HG02840 (cell line): ENCODE data around the gene BRINP2.

Experiments
- ATAC-seq: cut with Tn5 transposase; IDR thresholded peaks from one replicate; pipeline ENCODE4 v1.9.1; 2021; ENCODE audit warnings: mild to moderate bottlenecking, moderate library complexity, moderate number of reproducible peaks; ENCODE audit not compliant: unreplicated experiment, low FRiP score

BRINP2 gene

DNA sequence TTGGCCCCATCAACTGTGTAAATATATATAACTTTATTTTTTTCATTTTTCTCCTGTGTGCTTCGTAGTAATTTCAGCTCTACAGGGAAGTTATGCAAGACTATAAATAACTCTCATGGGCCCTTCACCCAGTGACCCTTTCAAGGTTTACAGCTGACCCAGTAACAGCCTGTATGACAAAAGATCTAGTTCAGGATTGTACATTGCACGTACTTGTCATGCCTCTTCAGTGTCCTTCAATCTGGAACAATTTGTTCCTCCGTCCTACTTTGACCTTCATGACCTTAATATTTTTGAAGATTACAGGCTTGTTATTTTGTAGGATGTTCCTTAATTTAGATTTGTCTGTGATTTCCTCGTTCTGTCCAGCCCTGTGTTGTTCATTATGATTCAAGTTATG, 40.5 kb downstream of the BRINP2 start:
- no peak for ATAC-seq

DNA sequence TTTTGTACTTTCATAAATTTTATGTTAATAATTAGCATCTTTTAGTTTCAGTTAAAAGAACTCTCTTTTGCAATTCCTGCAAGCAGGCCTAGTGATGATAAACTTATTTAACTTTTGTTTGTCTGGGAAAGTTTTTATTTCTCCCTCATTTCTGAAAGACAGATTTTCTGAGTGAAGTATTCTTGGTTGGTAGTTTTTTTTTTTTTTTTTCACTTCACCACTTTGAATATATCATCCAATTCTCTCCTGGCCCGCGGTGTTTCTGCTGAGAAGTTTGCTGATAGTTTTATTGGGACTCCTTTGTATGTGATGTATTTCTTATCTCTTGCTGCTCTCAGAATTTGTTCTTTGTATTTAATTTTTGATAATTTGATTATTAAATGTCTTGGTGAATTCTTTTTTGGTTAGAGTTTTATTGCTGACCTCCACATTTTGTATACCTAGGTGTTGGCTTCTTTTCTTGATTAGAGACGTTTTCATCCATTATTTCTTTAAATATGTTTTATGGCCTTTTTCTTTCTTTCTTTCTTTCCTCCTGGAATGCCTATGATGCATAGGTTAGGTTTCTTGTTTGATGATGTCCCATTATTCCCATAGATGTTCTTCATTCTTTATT, 45.9 kb downstream of the BRINP2 start:
- no peak for ATAC-seq

DNA sequence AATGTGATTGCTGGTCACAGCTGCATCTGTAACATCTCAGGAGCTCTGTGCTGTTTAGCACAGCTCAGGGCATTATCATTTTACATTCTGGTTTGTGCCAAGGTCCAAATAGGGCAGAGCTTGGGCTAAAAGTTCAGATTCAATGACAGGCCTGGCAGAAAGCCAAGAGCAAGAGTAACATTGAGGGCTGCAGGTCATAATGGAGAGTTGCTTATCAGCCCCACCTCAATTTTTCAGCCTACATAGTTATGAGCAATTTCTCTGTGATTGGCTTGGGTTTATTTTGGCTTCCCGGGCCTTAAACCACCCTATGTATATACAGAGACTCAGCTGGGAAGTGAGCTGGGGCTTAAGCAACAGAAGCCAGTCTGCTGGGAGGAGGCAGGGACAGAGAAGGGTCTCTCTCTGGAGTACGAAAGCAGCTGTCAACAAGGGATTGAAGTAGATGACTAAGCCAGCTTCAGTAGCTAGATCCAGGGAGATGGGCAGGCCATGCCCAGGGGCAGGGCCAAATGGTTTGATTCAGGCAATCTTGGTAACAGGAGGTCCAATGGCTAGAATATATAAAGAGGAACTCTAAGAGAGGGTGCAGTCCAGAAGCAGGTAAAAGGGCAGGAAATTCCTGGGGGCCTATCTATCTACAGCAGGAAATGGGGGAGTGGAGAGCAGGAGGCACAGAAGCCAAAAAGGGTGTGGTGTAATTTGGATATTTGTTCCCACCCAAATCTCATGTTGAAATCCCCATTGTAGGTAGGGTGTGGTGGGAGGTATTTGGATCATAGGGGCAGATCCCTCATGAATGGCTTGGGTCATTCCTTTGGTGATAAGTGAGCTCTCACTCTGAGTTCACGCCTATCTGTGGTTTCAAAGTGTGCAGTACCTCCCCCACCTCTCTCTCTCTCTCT, 49.0 kb downstream of the BRINP2 start:
- ATAC-seq: no peak

DNA sequence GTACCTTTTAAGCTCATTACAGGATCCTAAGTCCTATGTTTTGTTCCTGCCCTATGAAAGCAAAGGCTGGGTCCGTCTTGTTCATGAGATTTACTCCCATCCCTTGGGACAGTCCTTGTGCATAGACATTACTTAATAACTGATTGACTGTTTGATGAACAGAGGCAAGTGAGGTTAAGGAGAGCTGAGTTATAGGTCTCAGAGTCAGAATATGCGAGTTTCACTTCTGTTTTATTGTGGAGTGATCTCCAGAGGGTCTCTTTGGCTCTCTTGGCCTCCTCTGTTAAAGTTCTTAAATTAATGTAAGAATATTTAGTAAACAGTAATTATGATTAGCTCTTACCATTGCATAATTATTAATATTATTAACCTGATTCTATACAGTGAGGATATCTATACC, 52.6 kb downstream of the BRINP2 start:
- no peak for ATAC-seq

DNA sequence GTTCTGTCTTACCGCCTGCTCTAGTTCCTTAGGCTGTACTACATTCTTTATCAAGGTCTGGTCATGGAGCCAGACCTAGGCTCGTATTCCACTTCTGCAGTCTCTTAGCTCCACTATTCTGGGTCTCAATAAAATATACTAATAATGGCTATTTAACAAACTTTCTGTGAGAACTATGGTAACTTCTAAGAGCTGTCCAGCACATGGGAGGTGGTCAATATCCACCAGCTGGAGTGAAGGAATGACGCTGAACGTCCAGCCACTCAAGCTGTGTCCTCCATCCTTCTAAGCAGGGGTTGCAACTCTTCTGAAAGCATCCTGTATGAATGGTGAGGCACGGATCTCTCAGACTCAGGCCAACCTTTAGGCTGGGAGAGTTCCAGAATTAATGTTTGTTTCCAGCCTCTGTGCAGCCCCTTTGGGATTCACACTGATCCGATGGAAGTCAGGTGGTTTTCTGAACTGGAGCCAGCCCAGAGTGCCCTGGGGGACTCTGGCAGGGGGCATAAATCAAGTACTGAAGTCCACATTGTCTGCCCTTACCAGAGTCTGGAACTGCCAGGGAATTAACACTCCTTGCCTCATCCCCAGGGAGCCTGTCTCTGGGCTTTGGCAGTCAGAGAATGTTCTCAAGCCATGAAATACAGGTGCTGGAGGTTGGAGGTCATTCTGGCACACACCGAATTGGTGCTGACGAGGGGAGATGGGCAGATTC, 57.4 kb downstream of the BRINP2 start:
- no peak for ATAC-seq

DNA sequence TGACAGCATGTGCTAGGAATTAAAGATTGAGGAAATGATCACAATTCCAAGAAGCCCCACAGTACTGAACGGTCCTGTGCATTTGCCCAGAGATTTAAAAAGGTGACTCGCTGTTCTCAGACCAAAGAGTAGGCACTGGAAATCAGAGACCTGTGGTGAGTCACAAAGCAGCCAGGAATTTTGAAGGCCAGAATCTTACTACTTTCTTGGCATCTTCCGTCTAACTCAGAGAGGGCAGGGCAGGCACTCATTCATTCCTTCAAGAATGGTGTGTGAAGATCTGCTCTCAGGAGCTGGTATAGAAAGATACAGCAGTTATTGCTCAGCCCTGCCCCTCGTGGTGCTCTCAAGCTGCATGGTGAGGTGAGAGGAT, 57.9 kb downstream of the BRINP2 start:
- ATAC-seq: no peak

DNA sequence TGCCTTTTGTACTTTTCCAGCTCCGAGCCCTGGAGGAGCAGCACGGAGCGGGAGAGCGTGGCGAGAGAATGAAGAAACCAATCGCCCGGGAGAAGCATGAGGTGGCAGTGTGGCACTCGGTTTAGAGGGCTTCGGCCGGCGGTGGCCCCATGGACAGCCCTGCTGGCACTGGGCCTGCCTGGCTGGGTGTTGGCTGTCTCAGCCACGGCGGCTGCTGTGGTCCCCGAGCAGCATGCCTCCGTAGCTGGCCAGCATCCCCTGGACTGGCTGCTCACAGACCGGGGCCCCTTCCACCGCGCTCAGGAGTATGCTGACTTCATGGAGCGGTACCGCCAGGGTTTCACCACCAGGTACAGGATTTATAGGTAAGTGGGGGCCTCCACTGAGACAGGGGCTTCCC, 59.0 kb downstream of the BRINP2 start:
- ATAC-seq: no peak

DNA sequence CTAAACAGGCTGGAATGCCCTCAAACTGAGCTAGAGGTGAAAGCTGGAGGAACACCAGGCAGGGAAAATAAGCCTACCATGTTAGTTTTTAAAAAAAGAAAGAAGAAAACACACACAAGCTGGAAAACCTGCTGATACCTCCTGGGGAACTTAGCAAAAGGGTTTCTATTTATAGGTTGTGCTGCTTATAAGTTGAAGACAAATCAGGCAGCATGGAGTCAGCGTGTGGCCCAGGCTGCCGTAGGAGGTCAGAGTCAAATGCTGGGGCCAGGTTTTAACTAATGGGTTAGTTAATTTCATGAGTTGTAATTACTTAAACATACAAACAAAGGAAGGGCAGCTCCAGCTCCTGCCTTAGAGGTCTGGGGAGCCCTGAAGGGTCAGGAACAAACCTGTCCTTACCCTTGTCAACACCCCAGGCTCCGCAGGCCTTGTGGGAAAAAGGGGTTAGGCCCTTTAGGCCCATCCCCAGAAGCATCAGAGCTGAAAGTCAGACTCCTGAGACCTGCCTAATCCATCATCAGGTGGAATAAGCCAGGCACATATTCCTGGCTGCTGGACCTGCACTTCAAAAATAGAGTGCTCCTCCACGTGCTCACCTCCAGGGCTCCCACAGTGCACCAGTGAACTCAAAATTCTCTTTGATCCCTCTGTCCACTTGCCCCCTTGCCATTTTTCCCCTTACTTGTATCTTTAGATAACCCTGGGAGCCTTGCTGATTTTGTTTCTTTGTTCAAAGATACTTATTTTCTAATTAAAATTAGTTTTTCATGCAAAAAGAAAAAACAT, 59.7 kb downstream of the BRINP2 start:
- ATAC-seq: no peak

DNA sequence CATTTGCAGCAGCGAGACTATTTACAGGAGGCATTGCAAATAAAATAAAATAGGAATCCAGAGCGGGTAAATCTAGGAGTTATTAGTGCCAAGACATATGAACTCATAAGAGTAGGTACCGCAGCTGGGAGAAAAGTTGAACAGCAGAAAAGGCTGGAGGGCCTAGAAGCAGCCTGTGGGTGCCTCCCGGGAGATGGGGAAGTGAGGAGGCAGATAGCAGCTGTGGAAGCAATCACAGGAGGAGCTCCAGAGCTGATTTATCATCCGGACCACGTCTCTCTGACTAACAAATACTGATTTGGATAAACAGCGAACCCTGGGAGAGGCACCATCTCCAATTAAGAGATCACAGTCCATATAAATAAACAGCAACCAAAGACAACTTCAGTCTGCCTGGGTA, 64.6 kb downstream of the BRINP2 start:
- ATAC-seq: no peak

DNA sequence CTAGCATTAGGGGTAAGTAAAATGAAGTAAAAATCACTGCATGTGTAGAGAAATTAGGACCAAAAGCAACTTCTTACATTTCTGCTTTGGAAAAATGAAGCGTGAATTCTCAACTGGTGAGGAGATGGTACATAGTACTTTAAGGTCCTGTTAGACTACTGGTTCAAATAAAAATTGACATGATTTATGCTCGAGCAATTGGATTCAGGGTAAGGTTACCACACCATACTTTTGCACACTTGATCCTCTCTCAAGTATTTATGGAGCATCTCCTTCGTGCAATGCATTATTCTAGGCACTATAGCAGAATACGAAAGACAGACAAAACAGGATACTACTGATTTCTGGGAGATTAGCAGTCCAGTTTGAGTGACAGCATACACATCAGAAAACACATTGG, 66.2 kb downstream of the BRINP2 start:
- ATAC-seq: no peak

DNA sequence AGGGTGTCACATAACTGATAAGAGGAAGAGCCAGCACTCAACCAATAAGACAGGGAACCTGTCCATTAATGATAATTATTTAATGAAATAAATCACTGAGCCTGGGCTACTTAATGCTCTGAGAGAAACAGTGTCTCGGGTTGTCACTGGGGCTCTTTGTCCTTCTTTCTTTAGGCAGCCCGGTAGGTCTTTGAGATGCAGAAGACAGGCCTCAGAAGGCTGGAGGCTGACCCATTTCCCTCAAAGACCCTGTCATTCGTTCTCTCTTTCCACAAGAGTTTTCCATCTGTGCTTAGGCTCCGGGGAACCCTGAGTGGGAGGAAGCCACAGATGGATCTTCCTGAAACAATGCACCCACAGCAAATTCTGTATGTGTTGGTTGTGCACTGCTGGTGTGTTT, 68.2 kb downstream of the BRINP2 start:
- ATAC-seq: no peak

DNA sequence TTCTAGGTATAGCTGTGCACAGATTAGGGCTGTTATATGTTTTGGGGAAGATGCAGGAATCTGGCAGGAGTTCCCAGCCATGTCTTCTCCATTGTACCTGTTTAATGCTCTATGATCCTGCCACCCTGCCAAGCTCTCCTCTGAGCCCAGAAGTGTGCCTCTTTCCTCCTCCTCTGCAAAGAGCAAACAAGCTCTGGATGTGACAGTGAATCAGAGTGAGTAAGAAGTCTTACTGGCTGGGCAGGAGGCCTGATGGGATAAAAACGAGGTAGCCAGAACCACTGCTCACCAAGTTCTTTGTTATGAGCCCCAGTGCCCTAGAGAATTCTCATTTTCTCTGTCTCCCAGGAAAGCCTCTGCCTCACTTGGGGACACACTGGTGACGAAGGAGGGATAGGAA, 69.0 kb downstream of the BRINP2 start:
- ATAC-seq: no peak

DNA sequence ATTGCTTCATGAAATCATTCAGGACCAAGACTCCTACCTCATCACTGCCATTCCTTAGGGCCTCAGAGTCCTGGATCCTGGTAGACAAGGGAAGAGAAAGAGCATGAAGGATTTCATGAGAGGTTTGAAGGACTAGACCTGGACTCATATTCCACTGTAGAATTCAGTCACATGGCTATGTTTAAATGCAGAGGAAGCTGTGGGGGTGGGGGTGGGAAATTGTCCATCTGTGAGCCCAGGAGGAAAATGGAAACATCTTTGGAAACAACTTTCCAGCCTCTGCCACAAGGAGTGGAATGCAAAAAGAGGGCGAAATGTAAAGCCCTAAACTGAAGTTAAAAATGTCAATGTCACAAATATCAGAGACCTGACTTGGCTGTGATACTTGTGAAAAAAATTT, 73.0 kb downstream of the BRINP2 start:
- ATAC-seq: no peak

DNA sequence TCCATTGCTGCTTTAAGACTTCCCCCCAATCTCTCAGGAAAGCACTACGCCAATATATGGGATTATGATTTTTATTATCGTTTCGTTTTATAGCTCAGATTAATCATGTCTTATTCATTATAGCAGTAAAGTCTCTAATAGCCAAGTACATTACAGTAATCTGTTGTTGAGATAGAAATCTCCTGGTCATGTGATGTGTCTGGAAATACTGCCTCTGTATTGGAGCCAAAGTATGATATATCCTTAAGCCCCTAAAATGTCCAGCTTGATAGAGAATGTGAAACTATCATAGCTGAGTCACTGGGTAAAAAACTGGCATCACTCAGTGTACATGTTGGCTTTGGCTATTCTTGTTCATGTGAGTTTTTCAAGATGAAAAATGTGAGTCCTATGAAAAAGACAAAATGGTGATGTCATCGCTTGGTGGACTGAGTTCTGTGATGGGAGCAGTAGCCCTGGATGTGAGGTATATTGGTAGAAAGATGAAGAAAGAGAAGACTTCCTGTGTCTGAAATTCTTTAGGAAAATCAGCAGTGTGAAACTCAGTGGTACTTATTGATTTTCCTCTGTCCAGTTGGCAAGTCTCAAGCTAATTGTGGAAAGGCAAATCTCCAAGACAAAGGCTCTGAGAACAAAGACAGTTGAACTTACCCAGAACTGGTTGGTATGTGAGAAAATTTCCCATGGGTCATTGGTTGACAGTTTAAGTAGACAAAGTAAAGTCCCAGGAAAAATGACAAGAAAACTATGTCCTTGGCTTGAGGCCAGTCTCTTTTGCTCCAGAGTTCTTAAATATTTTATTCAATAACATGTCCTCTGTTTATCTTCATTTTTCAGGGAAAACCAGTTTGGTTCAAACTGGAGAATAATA, 76.2 kb downstream of the BRINP2 start:
- no peak for ATAC-seq

DNA sequence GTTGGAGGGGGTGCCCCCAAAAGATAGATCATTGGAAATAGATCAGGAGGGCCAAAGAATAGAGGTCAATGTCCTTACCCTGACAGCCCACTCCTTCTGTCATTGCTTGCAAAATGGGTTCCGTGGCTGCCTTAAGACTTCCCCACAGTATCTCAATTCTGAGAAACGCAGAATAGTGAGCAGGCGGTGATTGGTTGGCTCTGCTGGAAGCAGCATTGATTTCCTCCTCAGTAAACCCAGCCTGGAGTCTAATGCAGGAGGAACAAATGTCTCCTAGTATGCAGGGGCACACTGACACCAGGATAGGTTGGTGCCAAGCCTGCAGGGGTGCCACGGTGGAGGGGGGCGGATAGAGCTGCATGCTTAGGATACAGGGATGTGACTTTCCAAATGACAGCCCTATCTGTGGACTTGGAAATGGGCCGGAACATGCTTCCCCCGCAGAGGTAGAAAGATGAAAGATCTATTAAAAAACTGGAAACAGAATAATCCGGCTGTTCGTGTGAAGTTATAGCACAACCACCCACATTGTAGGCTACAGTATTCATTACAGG, 76.9 kb downstream of the BRINP2 start:
- no peak for ATAC-seq

DNA sequence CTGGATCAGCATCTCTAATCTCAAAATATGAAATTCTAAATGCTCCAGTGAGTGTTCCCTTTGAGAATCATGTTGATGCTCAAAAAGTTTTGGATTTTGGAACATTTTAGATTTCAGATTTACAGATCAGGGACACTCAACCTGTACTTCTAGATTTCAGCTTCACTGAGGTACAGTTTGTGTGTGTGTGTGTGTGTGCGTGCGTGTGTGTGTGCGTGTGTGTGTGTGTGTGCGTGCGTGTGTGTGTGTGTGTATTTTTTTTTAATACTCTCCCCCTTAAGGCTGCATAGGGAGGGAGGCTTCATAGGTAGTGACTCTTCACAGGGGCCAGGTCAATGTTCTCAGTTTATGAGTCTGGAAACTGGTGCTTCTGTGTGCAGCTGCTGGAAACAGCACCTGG, 77.5 kb downstream of the BRINP2 start:
- ATAC-seq: no peak

DNA sequence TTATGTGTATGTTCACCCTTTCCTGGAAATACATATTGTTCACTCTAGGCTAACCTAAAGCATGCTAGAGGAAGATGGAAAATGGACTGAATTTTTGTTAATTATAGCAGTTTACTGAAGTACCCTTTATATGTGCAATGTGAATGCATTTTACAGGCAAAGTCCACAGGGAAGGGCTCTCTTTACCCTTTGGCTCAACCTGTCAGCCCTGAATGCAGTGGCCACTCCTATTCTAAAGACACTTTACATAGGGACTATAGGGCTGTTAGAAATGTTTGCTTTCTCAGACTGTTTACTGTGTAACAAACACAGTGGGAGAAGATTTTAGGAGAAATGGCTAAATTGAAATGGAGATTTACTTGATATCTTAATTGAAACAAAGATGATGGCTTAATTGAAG, 78.5 kb downstream of the BRINP2 start:
- no peak for ATAC-seq

DNA sequence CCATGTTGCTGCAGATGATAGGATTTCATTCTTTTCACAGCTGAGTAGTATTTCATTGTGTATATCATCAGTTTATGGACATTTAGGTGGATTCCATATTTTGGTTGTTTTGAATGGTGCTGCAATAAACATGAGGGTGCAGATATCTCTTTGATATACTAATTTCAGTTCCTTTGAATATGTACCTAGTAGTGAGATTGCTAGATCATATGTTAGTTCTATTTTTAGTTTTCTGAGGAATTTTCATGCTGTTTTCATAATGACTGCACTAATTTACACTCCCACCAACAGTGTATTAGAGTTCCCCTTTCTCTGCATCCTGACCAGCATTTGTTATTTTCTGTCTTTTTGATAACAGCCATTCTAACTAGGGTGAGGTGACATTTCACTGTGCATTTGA, 82.1 kb downstream of the BRINP2 start:
- no peak for ATAC-seq

DNA sequence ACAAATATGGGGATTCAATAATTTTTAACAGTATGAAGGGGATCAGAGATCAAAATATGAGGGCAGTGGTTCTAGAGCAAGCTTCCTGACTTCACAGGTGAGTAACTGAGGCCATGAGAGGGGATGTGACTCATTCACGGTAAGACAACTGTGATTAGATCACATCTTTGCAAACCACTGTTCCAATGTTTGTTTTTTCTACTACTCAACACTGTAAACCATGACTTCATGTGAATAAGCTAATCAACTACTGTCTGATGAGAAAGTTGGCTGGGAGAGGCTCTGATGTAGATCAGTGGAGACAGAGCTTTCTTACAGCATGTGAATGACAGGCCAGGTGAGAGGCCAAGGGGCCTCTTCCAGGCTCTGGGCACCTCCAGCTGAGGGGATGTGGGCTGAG, 84.7 kb downstream of the BRINP2 start:
- ATAC-seq: no peak
